ENCODE measurements around the gene DDB1. TPM values are rescaled to one million over a fixed set of nuclear protein-coding genes. Genes with fewer than 3 reads are reported as not detected.

The DDB1 gene
- polyA plus RNA-seq, 2 donors: 51.3 to 78.7 TPM

GRCh38 chr11:61347916-61348461 lies 15.1 kb upstream of the DDB1 start:
- Histone ChIP-seq H3K9me3 (ENCODE audit: control insufficient read depth in 2 of 2, insufficient read depth in 1 of 2, low read depth in 1 of 2, low read length in 1 of 2) (no peaks in the 10 kb centered on the region), H3K4me1 (ENCODE audit: control insufficient read depth in 2 of 2, insufficient read depth in 2 of 2, low read length in 1 of 2) (peaks cover 8 to 18% of the 10 kb centered on the region in 2 donors), H3K4me3 (ENCODE audit: low read depth in 1 of 2, low read length in 2 of 2) (no peak overlapping the region), H3K27me3 (ENCODE audit: control insufficient read depth in 1 of 2, insufficient read depth in 2 of 2, low read length in 2 of 2) (no peaks in the 10 kb centered on the region), H3K36me3 (ENCODE audit: control insufficient read depth in 2 of 2, insufficient read depth in 2 of 2, low read length in 1 of 2) (peaks cover 13 to 31% of the 10 kb centered on the region in 2 donors), H3K27ac (ENCODE audit: low read depth in 2 of 2, low read length in 1 of 2) (no peak overlapping the region)
- WGBS, 2 donors: 73 to 77% methylated on average over 11 of the region's 11 CpGs

- H3K4me1 ChIP-seq (ENCODE audit: control insufficient read depth in 2 of 2, insufficient read depth in 2 of 2, low read length in 1 of 2): peaks cover 8 to 18% of the 10 kb centered on the region in 2 donors
- H3K27ac ChIP-seq (ENCODE audit: low read depth in 2 of 2, low read length in 1 of 2): peak overlapping the region in 1 of 2 donors; percentile 13
- H3K27me3 ChIP-seq (ENCODE audit: control insufficient read depth in 1 of 2, insufficient read depth in 2 of 2, low read length in 2 of 2): no peaks in the 10 kb centered on the region
- H3K4me3 ChIP-seq (ENCODE audit: low read depth in 1 of 2, low read length in 2 of 2): no peak overlapping the region
- no peaks in the 10 kb centered on the region for H3K9me3 ChIP-seq (ENCODE audit: control insufficient read depth in 2 of 2, insufficient read depth in 1 of 2, low read depth in 1 of 2, low read length in 1 of 2)
- peaks cover 10 to 27% of the 10 kb centered on the region in 2 donors for H3K36me3 ChIP-seq (ENCODE audit: control insufficient read depth in 2 of 2, insufficient read depth in 2 of 2, low read length in 1 of 2)
- WGBS, 2 donors: 44 to 54% methylated on average over 14 of the region's 14 CpGs
Measured at GRCh38 chr11:61345954-61346843, 13.3 kb upstream of the DDB1 start.

- WGBS, 2 donors: 37 to 54% methylated on average over 4 of the region's 4 CpGs
- no peak overlapping the region for H3K4me3 ChIP-seq (ENCODE audit: low read depth in 1 of 2, low read length in 2 of 2)
- no peaks in the 10 kb centered on the region for H3K9me3 ChIP-seq (ENCODE audit: control insufficient read depth in 2 of 2, insufficient read depth in 1 of 2, low read depth in 1 of 2, low read length in 1 of 2)
- H3K27ac ChIP-seq (ENCODE audit: low read depth in 2 of 2, low read length in 1 of 2): no peak overlapping the region
- H3K27me3 ChIP-seq (ENCODE audit: control insufficient read depth in 1 of 2, insufficient read depth in 2 of 2, low read length in 2 of 2): no peaks in the 10 kb centered on the region
- H3K4me1 ChIP-seq (ENCODE audit: control insufficient read depth in 2 of 2, insufficient read depth in 2 of 2, low read length in 1 of 2): peaks cover 8 to 18% of the 10 kb centered on the region in 2 donors
- H3K36me3 ChIP-seq (ENCODE audit: control insufficient read depth in 2 of 2, insufficient read depth in 2 of 2, low read length in 1 of 2): peaks cover 3 to 19% of the 10 kb centered on the region in 2 donors
Measured at GRCh38 chr11:61345170-61345610, 12.3 kb upstream of the DDB1 start.

- Histone ChIP-seq H3K27ac (ENCODE audit: low read depth in 2 of 2, low read length in 1 of 2) (no peak overlapping the region), H3K27me3 (ENCODE audit: control insufficient read depth in 1 of 2, insufficient read depth in 2 of 2, low read length in 2 of 2) (no peaks in the 10 kb centered on the region), H3K4me3 (ENCODE audit: low read depth in 1 of 2, low read length in 2 of 2) (no peak overlapping the region), H3K36me3 (ENCODE audit: control insufficient read depth in 2 of 2, insufficient read depth in 2 of 2, low read length in 1 of 2) (peaks cover 0 to 12% of the 10 kb centered on the region in 2 donors), H3K4me1 (ENCODE audit: control insufficient read depth in 2 of 2, insufficient read depth in 2 of 2, low read length in 1 of 2) (peaks cover 8 to 18% of the 10 kb centered on the region in 2 donors), H3K9me3 (ENCODE audit: control insufficient read depth in 2 of 2, insufficient read depth in 1 of 2, low read depth in 1 of 2, low read length in 1 of 2) (no peaks in the 10 kb centered on the region)
- WGBS, 2 donors: 91% methylated on average over 29 of the region's 29 CpGs
Measured at GRCh38 chr11:61343792-61344745, 11.2 kb upstream of the DDB1 start.

- H3K27ac ChIP-seq (ENCODE audit: low read depth in 2 of 2, low read length in 1 of 2): no peak overlapping the region
- 90 to 94% methylated on average over 20 of the region's 20 CpGs for WGBS, 2 donors
- no peaks in the 10 kb centered on the region for H3K9me3 ChIP-seq (ENCODE audit: control insufficient read depth in 2 of 2, insufficient read depth in 1 of 2, low read depth in 1 of 2, low read length in 1 of 2)
- no peaks in the 10 kb centered on the region for H3K27me3 ChIP-seq (ENCODE audit: control insufficient read depth in 1 of 2, insufficient read depth in 2 of 2, low read length in 2 of 2)
- no peak overlapping the region for H3K4me3 ChIP-seq (ENCODE audit: low read depth in 1 of 2, low read length in 2 of 2)
- H3K4me1 ChIP-seq (ENCODE audit: control insufficient read depth in 2 of 2, insufficient read depth in 2 of 2, low read length in 1 of 2): peaks cover 8 to 18% of the 10 kb centered on the region in 2 donors
- peaks cover 0 to 13% of the 10 kb centered on the region in 2 donors for H3K36me3 ChIP-seq (ENCODE audit: control insufficient read depth in 2 of 2, insufficient read depth in 2 of 2, low read length in 1 of 2)
Measured at GRCh38 chr11:61342207-61342803, 9.4 kb upstream of the DDB1 start.

GRCh38 chr11:61341706-61342105 lies 8.8 kb upstream of the DDB1 start:
- H3K36me3 ChIP-seq (ENCODE audit: control insufficient read depth in 2 of 2, insufficient read depth in 2 of 2, low read length in 1 of 2): peaks cover 0 to 13% of the 10 kb centered on the region in 2 donors
- H3K4me3 ChIP-seq (ENCODE audit: low read depth in 1 of 2, low read length in 2 of 2): no peak overlapping the region
- whole genome bisulfite sequencing, 2 donors: 95 to 96% methylated on average over 4 of the region's 4 CpGs
- H3K27ac ChIP-seq (ENCODE audit: low read depth in 2 of 2, low read length in 1 of 2): no peak overlapping the region
- H3K4me1 ChIP-seq (ENCODE audit: control insufficient read depth in 2 of 2, insufficient read depth in 2 of 2, low read length in 1 of 2): peaks cover 11 to 18% of the 10 kb centered on the region in 2 donors
- no peaks in the 10 kb centered on the region for H3K9me3 ChIP-seq (ENCODE audit: control insufficient read depth in 2 of 2, insufficient read depth in 1 of 2, low read depth in 1 of 2, low read length in 1 of 2)
- no peaks in the 10 kb centered on the region for H3K27me3 ChIP-seq (ENCODE audit: control insufficient read depth in 1 of 2, insufficient read depth in 2 of 2, low read length in 2 of 2)

GRCh38 chr11:61340979-61341378 lies 8.1 kb upstream of the DDB1 start:
- no peaks in the 10 kb centered on the region for H3K9me3 ChIP-seq (ENCODE audit: control insufficient read depth in 2 of 2, insufficient read depth in 1 of 2, low read depth in 1 of 2, low read length in 1 of 2)
- peaks cover 5 to 12% of the 10 kb centered on the region in 2 donors for H3K4me1 ChIP-seq (ENCODE audit: control insufficient read depth in 2 of 2, insufficient read depth in 2 of 2, low read length in 1 of 2)
- no peak overlapping the region for H3K27ac ChIP-seq (ENCODE audit: low read depth in 2 of 2, low read length in 1 of 2)
- H3K4me3 ChIP-seq (ENCODE audit: low read depth in 1 of 2, low read length in 2 of 2): no peak overlapping the region
- H3K27me3 ChIP-seq (ENCODE audit: control insufficient read depth in 1 of 2, insufficient read depth in 2 of 2, low read length in 2 of 2): no peaks in the 10 kb centered on the region
- WGBS, 2 donors: 96 to 97% methylated on average over 2 of the region's 2 CpGs
- peaks cover 0 to 13% of the 10 kb centered on the region in 2 donors for H3K36me3 ChIP-seq (ENCODE audit: control insufficient read depth in 2 of 2, insufficient read depth in 2 of 2, low read length in 1 of 2)

GRCh38 chr11:61339490-61339878 lies 6.6 kb upstream of the DDB1 start:
- Histone ChIP-seq H3K4me1 (ENCODE audit: control insufficient read depth in 2 of 2, insufficient read depth in 2 of 2, low read length in 1 of 2) (peaks cover under 1 to 2% of the 10 kb centered on the region in 2 donors), H3K9me3 (ENCODE audit: control insufficient read depth in 2 of 2, insufficient read depth in 1 of 2, low read depth in 1 of 2, low read length in 1 of 2) (no peaks in the 10 kb centered on the region), H3K4me3 (ENCODE audit: low read depth in 1 of 2, low read length in 2 of 2) (no peak overlapping the region), H3K27me3 (ENCODE audit: control insufficient read depth in 1 of 2, insufficient read depth in 2 of 2, low read length in 2 of 2) (no peaks in the 10 kb centered on the region), H3K36me3 (ENCODE audit: control insufficient read depth in 2 of 2, insufficient read depth in 2 of 2, low read length in 1 of 2) (peaks cover 0 to 13% of the 10 kb centered on the region in 2 donors), H3K27ac (ENCODE audit: low read depth in 2 of 2, low read length in 1 of 2) (no peak overlapping the region)
- WGBS, 2 donors: 82 to 91% methylated on average over 4 of the region's 4 CpGs
